ENCODE measurements around the gene TRIML1.
A peak's percentile ranks its signal among the peaks of the same experiment; 100 is the strongest.

The TRIML1 gene

GRCh38 chr4:188139141-188139540 is at the start of gene TRIML1:
TSS of gene TRIML1 (plus strand) at chr4:188139441. CDS start at chr4:188139559, 118 bp downstream.
- no peak within 1 kb of the TSS for H3K4me3 ChIP-seq (ENCODE audit: low read depth, low read length)

- H3K4me3 ChIP-seq (ENCODE audit: low read depth, low read length), result no peak overlapping the region
These were observed 46.4 kb upstream of the TRIML1 start for GRCh38 chr4:188092824-188093223.

- H3K4me3 ChIP-seq (ENCODE audit: low read depth, low read length), result no peak overlapping the region
These were observed 32.8 kb upstream of the TRIML1 start for GRCh38 chr4:188106454-188106853.

GRCh38 chr4:188107931-188108843 is 31.1 kb upstream of the TRIML1 start:
- H3K4me3 ChIP-seq (ENCODE audit: low read depth, low read length), result peak overlapping the region; percentile 35

GRCh38 chr4:188109157-188109755 is 30.0 kb upstream of the TRIML1 start, which contains the start of gene TRIML2:
TSS of gene TRIML2 (minus strand) at chr4:188109603. CDS start at chr4:188105368, 4,235 bp downstream.
- peak within 1 kb of the TSS; percentile 35 for H3K4me3 ChIP-seq (ENCODE audit: low read depth, low read length)

GRCh38 chr4:188110036-188110435 is 29.2 kb upstream of the TRIML1 start:
- H3K4me3 ChIP-seq (ENCODE audit: low read depth, low read length), result no peak overlapping the region

GRCh38 chr4:188110741-188111471 is 28.3 kb upstream of the TRIML1 start:
- no peak overlapping the region for H3K4me3 ChIP-seq (ENCODE audit: low read depth, low read length)

- no peak overlapping the region for H3K4me3 ChIP-seq (ENCODE audit: low read depth, low read length)
These were observed 27.3 kb upstream of the TRIML1 start for GRCh38 chr4:188111955-188112354.

GRCh38 chr4:188113156-188113555 is 26.1 kb upstream of the TRIML1 start:
- no peak overlapping the region for H3K4me3 ChIP-seq (ENCODE audit: low read depth, low read length)

GRCh38 chr4:188117631-188118324 is 21.5 kb upstream of the TRIML1 start:
- H3K4me3 ChIP-seq (ENCODE audit: low read depth, low read length), result no peak overlapping the region

GRCh38 chr4:188121530-188121929 is 17.7 kb upstream of the TRIML1 start:
- H3K4me3 ChIP-seq (ENCODE audit: low read depth, low read length), result no peak overlapping the region

GRCh38 chr4:188127214-188127874 is 11.9 kb upstream of the TRIML1 start:
- H3K4me3 ChIP-seq (ENCODE audit: low read depth, low read length), result no peak overlapping the region

- H3K4me3 ChIP-seq (ENCODE audit: low read depth, low read length), result no peak overlapping the region
These were observed 8.9 kb upstream of the TRIML1 start for GRCh38 chr4:188130355-188130754.

- no peak overlapping the region for H3K4me3 ChIP-seq (ENCODE audit: low read depth, low read length)
These were observed 7.0 kb upstream of the TRIML1 start for GRCh38 chr4:188132232-188132631.

- H3K4me3 ChIP-seq (ENCODE audit: low read depth, low read length), result no peak overlapping the region
These were observed 1.0 kb upstream of the TRIML1 start for GRCh38 chr4:188138227-188138626.

GRCh38 chr4:188139671-188140070 is 430 bp downstream of the TRIML1 start:
- no peak overlapping the region for H3K4me3 ChIP-seq (ENCODE audit: low read depth, low read length)

GRCh38 chr4:188143731-188144130 is 4.5 kb downstream of the TRIML1 start:
- no peak overlapping the region for H3K4me3 ChIP-seq (ENCODE audit: low read depth, low read length)

- H3K4me3 ChIP-seq (ENCODE audit: low read depth, low read length), result no peak overlapping the region
These were observed 6.4 kb downstream of the TRIML1 start for GRCh38 chr4:188145601-188146000.

- no peak overlapping the region for H3K4me3 ChIP-seq (ENCODE audit: low read depth, low read length)
These were observed 7.4 kb downstream of the TRIML1 start for GRCh38 chr4:188146618-188147017.

GRCh38 chr4:188147176-188147575 is 7.9 kb downstream of the TRIML1 start:
- H3K4me3 ChIP-seq (ENCODE audit: low read depth, low read length), result no peak overlapping the region
